ENCODE measurements around the gene DTWD1.
"Not testable (repeated sequence)": the region's sequence is repeated elsewhere in the genome, so short reads cannot be mapped to it uniquely, and the experiment has no call there.

- TF ChIP-seq CTCF (tag by site-specific recombination; IDR thresholded peaks at IDR 0.05); ELK4 (IDR thresholded peaks at IDR 0.05; ENCODE audit: borderline replicate concordance, low read depth, low read length); ZNF24 (tag by site-specific recombination; IDR thresholded peaks at IDR 0.05); YY1 (tag by site-specific recombination; IDR thresholded peaks at IDR 0.05); KLF9 (tag by site-specific recombination; IDR thresholded peaks at IDR 0.05; ENCODE audit: low read depth); ZNF362 (tag by site-specific recombination; IDR thresholded peaks at IDR 0.05); ZNF335 (tag by site-specific recombination; conservative IDR thresholded peaks at IDR 0.05); HOXA7 (CRISPR knock-in tag; IDR thresholded peaks at IDR 0.05; ENCODE audit: borderline replicate concordance); ZBTB26 (tag by site-specific recombination; optimal IDR thresholded peaks at IDR 0.05); ZNF121 (tag by site-specific recombination; IDR thresholded peaks at IDR 0.05); ZBTB20 (tag by site-specific recombination; IDR thresholded peaks at IDR 0.05); ZBTB7A (tag by site-specific recombination; IDR thresholded peaks at IDR 0.05; ENCODE audit: low read depth); ZBTB1 (tag by site-specific recombination; IDR thresholded peaks at IDR 0.05): not testable (repeated sequence)
Observed at GRCh38 chr15:49612240-49612639, 8.6 kb upstream of the DTWD1 start.

Measured in HEK293 (cell line).